ENCODE results near the gene HECTD3. TPM values are rescaled to one million over a fixed set of nuclear protein-coding genes. Genes with fewer than 3 reads are reported as not detected.

The HECTD3 gene
- total and polyA plus RNA-seq, 8 donors: 23.5 to 49.0 (median 31.1) TPM

DNA sequence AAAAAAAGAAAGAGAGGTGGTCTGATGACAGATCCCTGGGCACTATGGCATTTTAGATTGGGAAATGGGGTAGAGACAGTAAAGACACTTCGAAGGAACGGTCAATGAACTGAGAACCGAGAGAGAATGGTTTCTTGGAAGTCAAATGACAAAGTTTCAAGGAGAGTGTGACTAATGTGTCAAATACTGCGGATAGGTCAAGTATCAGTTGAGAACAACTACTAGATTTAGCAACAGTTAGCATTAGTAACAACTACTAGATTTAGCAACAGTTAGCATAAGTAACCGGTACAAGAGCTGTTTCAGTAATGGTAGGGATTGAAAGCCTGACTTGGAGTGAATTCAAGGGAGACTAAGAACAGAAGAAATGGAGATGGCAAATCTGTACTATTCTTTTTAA, 35.9 kb upstream of the HECTD3 start:
- WGBS, 2 donors: 95 to 97% methylated on average over 5 of the region's 5 CpGs
- Histone ChIP-seq H3K4me3 (no peak overlapping the region), H3K9me3 (no peaks in the 10 kb centered on the region), H3K27me3 (no peaks in the 10 kb centered on the region), H3K36me3 (no peaks in the 10 kb centered on the region), H3K4me1 (no peaks in the 10 kb centered on the region), H3K27ac (no peak overlapping the region)
- ATAC-seq (no peak), FAIRE-seq (no peak), DNase-seq (no peak)
- TF ChIP-seq, protein P1, sequence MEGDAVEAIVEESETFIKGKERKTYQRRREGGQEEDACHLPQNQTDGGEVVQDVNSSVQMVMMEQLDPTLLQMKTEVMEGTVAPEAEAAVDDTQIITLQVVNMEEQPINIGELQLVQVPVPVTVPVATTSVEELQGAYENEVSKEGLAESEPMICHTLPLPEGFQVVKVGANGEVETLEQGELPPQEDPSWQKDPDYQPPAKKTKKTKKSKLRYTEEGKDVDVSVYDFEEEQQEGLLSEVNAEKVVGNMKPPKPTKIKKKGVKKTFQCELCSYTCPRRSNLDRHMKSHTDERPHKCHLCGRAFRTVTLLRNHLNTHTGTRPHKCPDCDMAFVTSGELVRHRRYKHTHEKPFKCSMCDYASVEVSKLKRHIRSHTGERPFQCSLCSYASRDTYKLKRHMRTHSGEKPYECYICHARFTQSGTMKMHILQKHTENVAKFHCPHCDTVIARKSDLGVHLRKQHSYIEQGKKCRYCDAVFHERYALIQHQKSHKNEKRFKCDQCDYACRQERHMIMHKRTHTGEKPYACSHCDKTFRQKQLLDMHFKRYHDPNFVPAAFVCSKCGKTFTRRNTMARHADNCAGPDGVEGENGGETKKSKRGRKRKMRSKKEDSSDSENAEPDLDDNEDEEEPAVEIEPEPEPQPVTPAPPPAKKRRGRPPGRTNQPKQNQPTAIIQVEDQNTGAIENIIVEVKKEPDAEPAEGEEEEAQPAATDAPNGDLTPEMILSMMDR (IDR thresholded peaks at IDR 0.05): no peak
- intact Hi-C loops (cut with DNase I): no loop called here

DNA sequence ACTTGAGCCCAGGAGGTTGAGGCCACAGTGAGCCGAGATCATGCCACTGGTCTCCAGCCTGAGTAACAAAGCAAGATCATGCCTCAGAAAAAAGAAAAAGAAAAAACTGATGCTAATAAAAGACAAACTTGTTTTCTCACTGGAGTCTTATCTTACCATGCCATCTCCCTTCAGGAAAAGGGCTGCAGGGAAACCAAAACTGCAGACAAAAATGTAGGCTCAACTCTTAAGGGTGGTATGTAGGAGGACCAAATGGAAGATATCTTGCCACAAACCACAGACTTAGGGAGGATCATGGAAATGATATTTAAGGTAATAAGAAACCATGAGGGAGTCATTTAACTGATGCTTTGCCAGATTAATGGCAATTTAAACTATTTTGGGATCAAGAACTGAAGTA, 33.8 kb upstream of the HECTD3 start:
- no peak for DNase-seq
- Histone ChIP-seq H3K4me1 (no peaks in the 10 kb centered on the region), H3K4me3 (no peak overlapping the region), H3K36me3 (no peaks in the 10 kb centered on the region), H3K27me3 (no peaks in the 10 kb centered on the region), H3K27ac (no peak overlapping the region), H3K9me3 (no peaks in the 10 kb centered on the region)
- FAIRE-seq: no peak
- no peak for ATAC-seq
- TF ChIP-seq, protein P1 (IDR thresholded peaks at IDR 0.05): no peak
- WGBS, 2 donors: 90 to 100% methylated on average over 1 of the region's 1 CpG
- intact Hi-C loops (cut with DNase I): no loop called here

DNA sequence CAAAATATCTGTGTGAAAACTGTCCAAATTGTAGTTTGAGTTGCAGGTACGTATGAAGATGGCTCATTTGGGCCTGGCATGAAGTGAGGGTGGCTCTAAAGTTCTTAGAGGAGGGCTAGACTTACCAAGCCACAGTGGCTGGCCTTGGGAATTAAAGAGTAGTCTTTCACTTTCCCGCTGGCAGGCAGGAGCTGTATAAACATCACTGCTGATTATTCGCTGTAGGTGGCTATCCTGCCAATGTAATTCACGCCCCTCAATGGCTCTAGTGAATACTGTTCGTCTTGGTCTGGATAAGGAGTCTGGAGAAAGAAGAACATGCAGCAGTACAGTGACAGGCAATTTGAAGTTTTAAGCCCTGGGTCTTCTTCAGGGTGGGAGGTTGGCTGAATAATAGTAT, 32.0 kb upstream of the HECTD3 start:
- Histone ChIP-seq H3K27me3 (no peaks in the 10 kb centered on the region), H3K36me3 (no peaks in the 10 kb centered on the region), H3K4me1 (no peaks in the 10 kb centered on the region), H3K9me3 (no peaks in the 10 kb centered on the region), H3K27ac (no peak overlapping the region), H3K4me3 (no peak overlapping the region)
- TF ChIP-seq, protein P1 (IDR thresholded peaks at IDR 0.05): no peak
- FAIRE-seq: no peak
- no peak for ATAC-seq
- intact Hi-C loops (cut with DNase I): no loop called here
- 75 to 79% methylated on average over 5 of the region's 5 CpGs for WGBS, 2 donors
- DNase-seq: no peak

DNA sequence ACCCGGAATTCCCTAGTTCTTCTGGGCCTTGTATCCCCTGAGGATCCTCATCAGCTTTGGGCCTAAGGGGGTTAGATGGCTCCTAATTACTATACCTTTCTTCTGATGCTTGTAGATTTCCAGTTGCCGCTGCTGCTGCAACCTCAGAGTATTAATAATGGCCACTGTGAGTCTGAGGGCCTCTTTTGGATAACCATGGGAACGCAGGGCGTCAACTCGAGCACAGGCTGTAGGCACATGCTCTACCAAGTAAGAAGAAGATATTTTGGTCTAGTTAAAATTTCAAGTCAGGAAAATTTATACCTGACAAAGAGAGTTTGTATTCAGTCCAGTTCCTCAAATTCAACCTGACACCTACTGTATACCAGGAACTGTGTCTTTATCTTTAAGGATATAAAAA, 29.2 kb upstream of the HECTD3 start:
- Histone ChIP-seq H3K4me1 (no peaks in the 10 kb centered on the region), H3K36me3 (no peaks in the 10 kb centered on the region), H3K9me3 (no peaks in the 10 kb centered on the region), H3K27ac (no peak overlapping the region), H3K27me3 (no peaks in the 10 kb centered on the region), H3K4me3 (no peak overlapping the region)
- ATAC-seq: no peak
- intact Hi-C loops (cut with DNase I): no loop called here
- TF ChIP-seq, protein P1 (IDR thresholded peaks at IDR 0.05): no peak
- WGBS, 2 donors: 96% methylated on average over 5 of the region's 5 CpGs
- no peak for FAIRE-seq
- no peak for DNase-seq

DNA sequence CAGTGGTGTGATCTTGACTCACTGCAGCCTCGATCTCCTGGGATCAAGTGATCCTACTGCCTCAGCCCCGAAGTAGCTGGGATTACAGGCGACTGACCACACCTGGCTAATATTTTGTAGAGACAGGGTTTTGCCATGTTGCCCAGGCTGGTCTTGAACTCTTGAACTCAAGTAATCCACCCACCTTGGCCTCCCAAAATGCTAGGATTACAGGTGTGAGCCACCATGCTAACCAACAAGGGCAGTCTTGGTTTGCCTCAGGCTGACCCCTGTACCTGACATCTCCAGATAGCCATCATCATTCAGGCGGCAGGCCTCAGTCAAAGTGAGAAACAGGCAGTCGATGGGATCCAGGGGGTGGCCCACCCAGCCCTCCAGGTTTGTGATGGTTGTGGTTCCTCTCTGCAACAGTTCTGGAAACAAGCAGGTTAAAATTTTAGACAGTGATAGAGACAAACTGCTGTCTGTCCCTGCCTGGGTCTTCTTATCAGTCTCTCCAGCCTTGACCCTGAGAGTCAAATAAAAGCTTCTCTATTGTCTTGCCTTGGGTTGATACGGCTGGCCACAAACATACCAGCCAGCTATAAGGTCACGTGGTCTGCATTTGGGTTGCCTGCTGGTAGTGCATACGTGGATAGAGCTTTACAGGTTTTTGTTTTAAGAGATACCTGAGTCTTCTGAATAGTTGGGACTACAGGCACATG, 27.7 kb upstream of the HECTD3 start:
- Histone ChIP-seq H3K36me3 (no peaks in the 10 kb centered on the region), H3K27me3 (no peaks in the 10 kb centered on the region), H3K9me3 (no peaks in the 10 kb centered on the region), H3K4me1 (no peaks in the 10 kb centered on the region), H3K27ac (no peak overlapping the region), H3K4me3 (no peak overlapping the region)
- FAIRE-seq (no peak), DNase-seq (no peak), ATAC-seq (no peak)
- WGBS, 2 donors: 82 to 84% methylated on average over 8 of the region's 8 CpGs
- TF ChIP-seq, protein P1 (IDR thresholded peaks at IDR 0.05): no peak
- intact Hi-C loops (cut with DNase I): no loop called here
